A673 (cell line): ENCODE measurements around the gene YIPF3. TPM values are rescaled to one million over a fixed set of nuclear protein-coding genes. Genes with fewer than 3 reads are reported as not detected.

Source experiments
- BruUV-seq: library from RNA; stranded (reverse); fragments of 400-500 nt; replicated peaks from 2 replicates; lab custom pipeline; 2021; lab: Mats Ljungman, UMichigan
- CTCF ChIA-PET: fragments of 300-600 bp; sonication (Branson Sonifier 250); formaldehyde crosslinking; loops from one replicate; lab custom pipeline; 2022; ENCODE audit warnings: antibody characterized with exemption; lab: Charles Lee
- POLR2A ChIA-PET: fragments of 300-600 bp; sonication (Branson Sonifier 250); formaldehyde crosslinking; loops from one replicate; lab custom pipeline; 2022; ENCODE audit warnings: antibody characterized with exemption; ENCODE audit not compliant: low non-redundant PET; lab: Charles Lee
- DNase-seq: peaks from one replicate; pipeline ENCODE4 v3.0.0-alpha.2; 2015; ENCODE audit warnings: low spot score
- H3K27ac ChIP-seq: fragments of 200-600 bp; sonication (generic); 2 replicates; pipeline ENCODE4 v1.5.1; 2016; ENCODE audit warnings: mixed run types, low read depth, mild to moderate bottlenecking, mixed read lengths, antibody characterized with exemption, low read length; ENCODE audit not compliant: poor library complexity, severe bottlenecking
- H3K27me3 ChIP-seq: fragments of 200-600 bp; sonication (generic); replicated peaks from 2 replicates; pipeline ENCODE4 v1.6.1; 2017; ENCODE audit warnings: mixed run types, low read depth, mild to moderate bottlenecking, mixed read lengths, antibody characterized with exemption, low read length; ENCODE audit not compliant: insufficient read depth, poor library complexity
- H3K36me3 ChIP-seq: fragments of 200-600 bp; sonication (generic); 2 replicates; pipeline ENCODE4 v1.6.1; 2016; ENCODE audit warnings: mixed run types, mild to moderate bottlenecking, mixed read lengths, antibody characterized with exemption, low read length; ENCODE audit not compliant: insufficient read depth, poor library complexity, severe bottlenecking
- H3K4me1 ChIP-seq: fragments of 200-600 bp; sonication (generic); 2 replicates; pipeline ENCODE4 v1.6.1; 2017; ENCODE audit warnings: mixed run types, mild to moderate bottlenecking, mixed read lengths, antibody characterized with exemption, low read length; ENCODE audit not compliant: insufficient read depth, poor library complexity, severe bottlenecking
- H3K4me3 ChIP-seq: fragments of 200-600 bp; sonication (generic); 2 replicates; pipeline ENCODE4 v1.5.1; 2016; ENCODE audit warnings: low read depth, mixed run types, mild to moderate bottlenecking, mixed read lengths, low read length; ENCODE audit not compliant: poor library complexity, severe bottlenecking
- H3K9me3 ChIP-seq: fragments of 200-600 bp; sonication (generic); 2 replicates; pipeline ENCODE4 v1.6.1; 2016; ENCODE audit warnings: mixed run types, low read depth, mild to moderate bottlenecking, mixed read lengths, antibody characterized with exemption, low read length; ENCODE audit not compliant: poor library complexity, severe bottlenecking
- CTCF ChIP-seq: fragments of 300-800, 200-600 bp; sonication (generic); conservative IDR thresholded peaks from 2 replicates; pipeline ENCODE4 v1.5.1; 2017; ENCODE audit warnings: low read depth, mild to moderate bottlenecking, antibody characterized with exemption, low read length, moderate library complexity, mixed read lengths
- EZH2 ChIP-seq: fragments of 200-600 bp; sonication (generic); IDR thresholded peaks from 2 replicates; pipeline ENCODE4 v1.6.1; 2017; ENCODE audit warnings: borderline replicate concordance, low read depth, mild to moderate bottlenecking, mixed read lengths, antibody characterized with exemption, low read length; ENCODE audit not compliant: poor library complexity, severe bottlenecking
- intact Hi-C: fragments of 100-400 bp; cut with micrococcal nuclease; formaldehyde crosslinking; loops from one replicate; pipeline ENCODE4 v1.10.0; 2022; ENCODE audit not compliant: unreplicated experiment
- total RNA-seq: library from RNA; stranded (reverse); gene quantifications from 2 replicates; pipeline ENCODE4 v1.2.3, GENCODE V29; 2021

YIPF3 gene
- total RNA-seq, 1 experiment from 2014 or later = 75.1 TPM

GRCh38 chr6:43488667-43489276 lies 28.0 kb downstream of the YIPF3 start:
- intact Hi-C loops = no loop called here
- Histone ChIP-seq H3K27me3 (no peaks in the 10 kb centered on the region), H3K27ac (no peak overlapping the region), H3K4me1 (peaks cover 37% of the 10 kb centered on the region), H3K36me3 (no peaks in the 10 kb centered on the region), H3K9me3 (no peaks in the 10 kb centered on the region), H3K4me3 (no peak overlapping the region)
- no peak for DNase-seq
- BruUV-seq = no TSS peak
- CTCF ChIA-PET = interaction anchor here (0.6 to 0.9 kb wide), 2 partner anchors 18 to 31 kb away, joined by 3 to 6 read pairs; no protein-coding TSS in a partner anchor
- POLR2A ChIA-PET = no interaction called here
- TF ChIP-seq CTCF (no peak), EZH2 (no peak)

- no peak overlapping the region for H3K4me3 ChIP-seq
- POLR2A ChIA-PET = no interaction called here
- intact Hi-C loops = no loop called here
- TSS peak; percentile 3 for BruUV-seq
- H3K36me3 ChIP-seq = no peaks in the 10 kb centered on the region
- H3K27me3 ChIP-seq = no peaks in the 10 kb centered on the region
- no peak overlapping the region for H3K27ac ChIP-seq
- DNase-seq = no peak
- H3K9me3 ChIP-seq = no peaks in the 10 kb centered on the region
- TF ChIP-seq EZH2 (no peak), CTCF (no peak)
- H3K4me1 ChIP-seq = peaks cover 33% of the 10 kb centered on the region
- CTCF ChIA-PET = interaction anchor here (0.6 kb wide), 2 partner anchors 131 to 294 kb away, joined by 4 to 6 read pairs; no protein-coding TSS in a partner anchor
Measured at GRCh38 chr6:43481591-43482236, 35.0 kb downstream of the YIPF3 start.

- Histone ChIP-seq H3K27ac (no peak overlapping the region), H3K4me3 (no peak overlapping the region), H3K27me3 (no peaks in the 10 kb centered on the region), H3K9me3 (no peaks in the 10 kb centered on the region), H3K36me3 (no peaks in the 10 kb centered on the region), H3K4me1 (peaks cover 33% of the 10 kb centered on the region)
- BruUV-seq = no TSS peak
- no peak for DNase-seq
- CTCF ChIA-PET = interaction anchor here (0.6 kb wide), 1 partner anchor 293 kb away, joined by 4 read pairs; no protein-coding TSS in a partner anchor
- intact Hi-C loops = no loop called here
- no peak for TF ChIP-seq CTCF
- TF ChIP-seq EZH2 = no peak
- POLR2A ChIA-PET = interaction anchor here (0.7 kb wide), 1 partner anchor 48 kb away, joined by 3 read pairs; no protein-coding TSS in a partner anchor
Measured at GRCh38 chr6:43481075-43481474, 35.7 kb downstream of the YIPF3 start.
